HG02571 (cell line): ENCODE data around the gene PNPLA2.

ENCODE experiments used
- ATAC-seq: cut with Tn5 transposase; IDR thresholded peaks from one replicate; pipeline ENCODE4 v1.9.1; 2021; ENCODE audit warnings: mild to moderate bottlenecking, moderate library complexity; ENCODE audit not compliant: unreplicated experiment

PNPLA2 gene

DNA sequence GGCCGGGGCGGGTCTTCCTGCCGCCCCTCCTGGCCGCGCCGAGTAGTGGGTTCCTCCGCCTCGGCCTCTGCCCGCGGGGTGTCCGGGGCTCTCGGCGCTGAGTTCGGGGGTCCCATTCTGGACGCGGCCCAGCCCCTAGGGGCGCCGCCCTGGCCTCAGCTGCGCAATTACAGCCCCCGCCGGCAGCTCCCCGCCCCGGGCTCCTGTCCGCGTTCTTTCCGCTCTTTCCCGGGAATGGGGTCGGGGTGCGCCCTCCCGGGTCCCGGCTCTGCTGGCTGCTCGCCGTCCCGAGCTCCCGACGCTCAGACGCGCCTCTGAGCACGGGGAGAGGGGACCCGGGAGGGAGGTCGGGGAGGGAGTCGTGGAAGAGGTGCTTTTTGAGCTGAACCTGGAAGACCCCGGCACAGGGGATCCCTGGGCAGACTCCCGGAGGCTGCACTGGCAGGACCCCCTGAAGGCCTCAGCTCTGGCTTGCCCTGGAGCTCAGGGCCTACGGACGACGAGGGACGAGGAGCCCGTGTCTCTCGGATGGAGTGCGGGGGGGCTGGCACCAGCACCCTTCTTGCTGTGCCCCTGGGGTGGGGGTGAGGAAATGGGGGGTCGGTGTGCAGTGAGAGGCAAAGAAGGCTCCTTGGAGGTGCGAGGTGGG, 24.5 kb downstream of the PNPLA2 start:
- peak; percentile 5 for ATAC-seq

DNA sequence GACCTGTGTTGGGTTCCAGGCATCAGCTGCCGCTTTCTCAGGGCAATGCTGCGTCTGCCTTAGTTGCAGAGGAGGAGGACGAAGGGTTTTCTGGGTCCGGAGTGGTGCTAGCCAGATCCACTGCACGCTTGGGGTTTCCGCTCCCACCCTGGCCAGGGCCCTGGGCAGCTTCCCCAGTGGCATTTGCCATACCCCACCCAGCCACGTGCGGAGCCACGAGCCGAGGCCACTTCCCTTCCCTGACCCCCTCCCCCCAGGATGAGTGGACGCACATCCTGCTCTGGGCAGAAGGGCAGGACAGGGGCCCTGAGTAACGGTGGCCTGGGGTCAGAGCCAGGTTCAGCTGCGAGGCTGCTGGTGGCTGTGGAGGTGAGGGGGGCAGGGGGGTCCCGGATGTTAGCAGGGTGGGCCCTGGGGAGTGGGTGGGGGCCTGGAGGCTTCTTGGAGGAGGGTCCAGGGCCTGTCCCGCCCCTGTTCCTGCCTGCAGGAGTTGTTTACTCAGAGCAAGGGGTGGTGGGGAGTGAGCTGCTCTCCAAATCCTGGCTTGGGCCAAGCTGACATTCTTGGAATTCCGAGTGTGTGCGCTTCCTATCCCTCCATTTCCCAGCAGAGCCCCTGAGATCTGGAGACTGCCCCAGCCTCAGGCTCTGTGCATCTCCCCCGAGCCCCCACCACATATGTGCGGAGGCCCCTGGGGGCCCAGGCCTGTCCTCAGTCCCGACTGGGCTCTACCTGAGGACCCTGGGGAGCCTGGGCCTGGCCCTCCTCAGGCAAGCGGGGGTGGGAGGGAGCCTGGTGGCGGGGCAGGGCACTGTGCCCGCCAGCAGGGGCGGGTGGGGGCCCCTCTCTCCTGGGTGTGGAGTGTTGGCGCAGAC, 25.3 kb downstream of the PNPLA2 start:
- ATAC-seq = no peak

DNA sequence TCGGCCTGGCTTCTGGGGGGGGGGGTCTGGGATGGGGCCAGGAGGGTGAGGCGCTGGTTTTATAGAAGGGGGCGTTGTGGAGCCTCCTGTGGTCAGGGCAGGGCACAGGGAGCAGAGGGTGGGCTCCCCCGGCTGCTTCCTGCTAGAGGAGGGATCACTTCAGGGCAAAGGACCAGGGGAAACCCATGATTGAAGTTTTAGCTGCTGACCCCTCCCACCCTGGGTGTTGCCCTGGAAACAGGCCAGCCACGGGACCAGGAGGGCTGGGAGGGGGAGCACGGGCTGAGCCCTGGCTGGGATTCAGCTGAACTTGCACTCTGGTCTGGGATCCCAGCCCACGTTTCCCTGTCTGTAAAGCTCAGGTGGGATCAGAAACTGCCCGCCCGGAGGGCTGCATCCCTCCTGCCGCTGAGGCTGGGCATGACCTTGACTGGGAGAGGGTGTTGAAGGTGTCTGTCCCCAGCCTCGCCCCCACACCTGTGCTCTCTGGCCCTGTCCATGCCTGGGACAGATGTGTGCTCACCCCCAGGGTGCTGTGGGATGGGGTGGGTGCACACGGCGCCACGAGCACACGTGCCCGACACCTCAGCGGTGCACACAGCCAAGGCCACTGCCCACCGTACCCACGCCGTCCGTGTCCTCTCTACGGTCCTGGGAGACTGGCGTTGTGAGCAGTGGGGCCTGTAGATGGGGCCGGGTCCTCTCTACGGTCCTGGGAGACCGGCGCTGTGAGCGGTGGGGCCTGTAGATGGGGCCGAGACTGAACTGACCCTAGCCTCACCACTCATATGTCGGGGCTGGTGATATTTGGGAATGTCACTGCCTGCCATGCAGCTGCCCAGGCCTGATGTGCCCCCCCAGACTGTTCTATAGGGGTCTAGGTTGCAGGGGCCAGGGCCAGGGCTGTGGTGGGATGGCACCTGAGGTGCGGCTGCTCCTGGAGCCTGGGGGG, 26.3 kb downstream of the PNPLA2 start:
- no peak for ATAC-seq

DNA sequence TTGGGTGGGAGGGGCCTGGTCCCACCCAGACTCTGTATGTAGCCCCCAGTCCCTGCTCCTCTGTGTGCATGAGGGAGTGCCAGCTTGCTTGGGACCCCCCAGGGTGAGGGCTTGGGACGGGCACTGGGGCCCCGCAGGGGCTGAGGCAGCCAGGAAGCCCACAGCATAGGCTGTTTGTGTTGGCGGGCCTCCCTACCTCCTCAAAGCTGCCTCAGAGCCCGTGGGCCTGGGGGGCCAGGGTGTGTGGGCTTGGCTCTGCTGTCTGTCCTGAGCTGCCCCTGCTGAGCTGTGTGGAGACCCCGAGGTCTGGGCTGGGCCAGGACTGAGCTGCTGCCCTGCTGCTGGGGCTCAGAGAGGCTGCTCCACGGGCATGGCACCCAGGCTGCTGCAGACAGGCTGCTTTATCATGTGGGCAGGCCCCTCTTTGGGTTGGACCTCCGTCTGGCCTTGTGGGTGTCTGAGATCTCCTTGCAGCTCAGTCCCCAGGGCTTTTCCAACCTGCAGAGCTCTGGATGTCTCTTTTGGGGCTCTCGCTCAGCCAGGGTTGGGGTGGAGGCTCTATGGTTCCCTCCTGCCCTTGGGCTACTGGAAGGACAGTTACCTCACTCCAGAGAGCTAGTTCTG, 27.3 kb downstream of the PNPLA2 start:
- no peak for ATAC-seq

DNA sequence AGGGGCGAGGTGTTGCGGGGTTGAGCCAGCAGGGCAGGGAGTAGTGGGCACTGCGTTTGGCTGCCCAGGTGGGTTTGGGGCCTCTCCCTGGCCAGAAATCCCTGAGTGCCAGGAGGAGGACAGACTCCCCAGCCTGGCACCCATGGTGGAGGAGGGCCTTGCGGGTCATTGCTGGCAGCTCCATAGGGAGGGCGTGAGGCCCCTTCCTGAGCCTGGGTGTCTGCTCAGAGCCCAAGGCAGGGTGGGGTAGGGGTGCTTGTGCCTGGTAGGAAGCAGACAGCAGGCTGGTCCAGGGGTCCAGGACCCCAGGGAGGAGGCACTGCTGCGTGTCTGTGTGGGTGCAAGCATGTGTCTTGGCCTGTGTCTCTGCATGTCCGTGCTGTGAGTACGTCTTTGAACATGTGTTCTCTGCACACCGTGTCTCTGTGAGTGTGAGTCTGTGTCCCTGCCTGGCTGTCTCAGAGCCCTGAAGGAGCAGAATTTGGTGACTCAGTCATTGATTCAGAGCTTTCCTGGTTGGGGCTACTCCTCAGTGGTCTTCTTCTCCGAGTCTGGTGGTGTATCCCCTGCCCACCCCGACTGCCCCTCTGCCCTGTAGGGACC, 27.9 kb downstream of the PNPLA2 start:
- no peak for ATAC-seq

DNA sequence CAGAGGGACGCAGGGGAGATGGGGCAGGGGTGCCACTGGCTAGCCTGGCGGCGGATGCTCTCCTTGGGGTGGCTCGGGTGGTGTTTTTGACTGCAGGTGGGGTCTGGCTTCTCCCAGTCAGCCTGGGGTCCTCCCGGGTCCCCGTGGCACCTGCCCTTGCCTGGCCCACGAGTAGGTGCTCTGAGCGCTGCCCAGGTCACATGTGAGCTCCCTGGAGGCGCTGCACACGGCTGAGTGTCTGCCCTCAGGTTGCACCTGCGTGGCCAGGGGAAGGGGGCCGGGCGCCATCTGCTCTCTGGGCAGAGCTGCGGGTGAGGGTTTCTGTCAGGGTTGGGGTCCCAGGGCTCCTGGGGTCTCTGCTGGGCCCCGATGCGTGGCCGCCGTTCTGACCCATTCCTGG, 29.2 kb downstream of the PNPLA2 start:
- ATAC-seq = no peak

DNA sequence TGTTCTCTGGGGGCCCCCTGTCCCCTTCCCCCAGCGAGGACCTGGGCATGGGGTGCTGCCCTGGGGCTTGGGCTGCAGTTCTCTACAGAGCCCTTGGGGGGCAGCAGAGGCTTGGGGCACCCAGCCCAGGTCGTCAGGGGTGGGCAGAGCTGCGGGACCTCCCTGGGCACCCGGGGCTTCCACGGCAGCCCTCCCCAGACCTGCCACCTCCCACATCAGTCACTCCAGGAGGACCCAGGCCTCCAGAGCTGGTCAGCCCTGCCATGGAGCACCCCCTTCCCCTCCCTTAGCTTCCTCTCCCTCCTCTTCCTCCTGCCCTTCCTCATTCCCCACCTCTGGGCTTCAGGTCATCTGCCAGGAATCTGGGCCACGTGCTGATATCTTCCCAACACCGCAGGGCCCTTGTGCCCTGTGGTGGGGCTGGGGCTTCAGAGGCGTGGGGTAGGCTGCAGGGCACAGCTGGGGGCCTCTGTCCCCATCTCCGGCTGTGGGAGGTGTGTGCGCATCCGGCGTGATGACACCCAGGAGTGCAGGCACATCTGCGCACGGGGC, 29.7 kb downstream of the PNPLA2 start:
- ATAC-seq = no peak

DNA sequence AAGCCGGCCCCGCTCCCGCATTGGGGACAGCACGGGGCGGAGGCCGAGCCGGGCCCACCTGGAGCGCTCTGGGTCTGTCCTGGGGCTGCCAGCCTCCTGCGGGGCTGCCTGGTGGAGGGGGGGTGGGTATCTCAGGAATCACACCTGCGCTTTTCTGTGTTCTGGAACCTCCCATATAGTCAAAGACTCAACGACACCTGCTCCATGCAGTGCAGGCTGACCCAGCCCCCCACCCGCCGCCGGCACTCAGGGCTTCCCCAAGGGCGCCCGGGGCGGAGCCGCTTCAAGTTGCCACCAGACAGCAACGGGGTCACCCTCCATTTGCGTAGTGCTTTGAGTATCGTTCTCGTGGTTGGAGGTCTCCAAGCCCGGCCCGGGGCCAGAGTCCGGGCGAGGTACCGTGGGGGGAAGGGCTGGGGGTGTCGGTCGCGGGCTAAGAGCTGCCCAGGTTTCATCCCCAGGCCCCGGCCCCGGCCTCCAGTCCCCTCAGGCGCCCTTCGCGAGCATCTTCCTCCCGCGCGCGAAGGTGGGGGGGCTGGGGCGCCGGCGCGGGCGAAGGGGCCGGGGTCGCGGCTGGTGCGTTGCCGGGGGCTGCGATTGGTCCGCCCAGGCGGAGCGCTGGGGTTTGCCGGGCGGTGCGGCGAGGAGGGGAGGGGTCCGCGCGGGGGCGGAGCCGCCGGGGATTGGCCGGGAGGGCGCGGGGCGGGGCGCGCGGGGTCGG, 30.6 kb downstream of the PNPLA2 start:
- ATAC-seq = no peak

DNA sequence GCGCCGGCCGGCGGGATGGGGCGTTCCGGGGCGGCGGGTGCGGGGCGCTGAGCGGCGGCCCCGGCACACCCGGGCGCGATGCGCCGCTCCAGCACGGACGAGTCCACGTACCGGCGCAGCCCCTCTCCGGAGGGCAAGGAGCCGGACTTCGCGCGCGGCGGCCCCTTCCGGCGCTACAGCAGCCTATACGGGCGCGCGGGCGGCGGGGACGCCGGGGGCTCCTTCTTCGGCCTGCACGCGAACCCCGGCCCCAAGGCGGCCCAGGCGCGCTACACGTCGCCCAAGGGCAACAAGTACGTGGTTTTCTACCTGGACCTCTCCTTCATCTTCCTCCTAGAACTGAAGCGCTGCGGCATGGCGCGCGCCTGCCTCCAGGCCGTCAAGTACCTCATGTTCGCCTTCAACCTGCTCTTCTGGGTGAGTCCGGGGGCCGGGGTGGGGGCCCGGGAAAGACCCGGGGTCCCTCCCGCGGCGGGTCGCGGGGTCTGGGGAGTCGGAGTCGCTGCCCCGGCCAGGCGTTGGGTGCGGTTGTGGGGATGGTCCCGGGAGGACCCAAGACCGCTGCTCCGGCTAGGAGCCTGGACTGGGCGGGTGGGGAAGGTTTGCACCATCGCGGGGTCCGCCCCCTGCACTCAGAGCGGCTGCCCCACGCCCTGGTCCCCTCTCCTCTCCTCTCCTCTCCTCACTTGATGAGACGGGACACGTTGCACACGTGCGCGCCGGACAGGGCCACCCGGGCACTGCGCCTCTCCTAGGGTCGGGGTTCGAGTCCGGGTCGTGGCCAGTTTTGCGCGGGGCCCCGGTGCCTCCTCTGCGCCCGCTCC, 31.4 kb downstream of the PNPLA2 start:
- ATAC-seq = no peak

DNA sequence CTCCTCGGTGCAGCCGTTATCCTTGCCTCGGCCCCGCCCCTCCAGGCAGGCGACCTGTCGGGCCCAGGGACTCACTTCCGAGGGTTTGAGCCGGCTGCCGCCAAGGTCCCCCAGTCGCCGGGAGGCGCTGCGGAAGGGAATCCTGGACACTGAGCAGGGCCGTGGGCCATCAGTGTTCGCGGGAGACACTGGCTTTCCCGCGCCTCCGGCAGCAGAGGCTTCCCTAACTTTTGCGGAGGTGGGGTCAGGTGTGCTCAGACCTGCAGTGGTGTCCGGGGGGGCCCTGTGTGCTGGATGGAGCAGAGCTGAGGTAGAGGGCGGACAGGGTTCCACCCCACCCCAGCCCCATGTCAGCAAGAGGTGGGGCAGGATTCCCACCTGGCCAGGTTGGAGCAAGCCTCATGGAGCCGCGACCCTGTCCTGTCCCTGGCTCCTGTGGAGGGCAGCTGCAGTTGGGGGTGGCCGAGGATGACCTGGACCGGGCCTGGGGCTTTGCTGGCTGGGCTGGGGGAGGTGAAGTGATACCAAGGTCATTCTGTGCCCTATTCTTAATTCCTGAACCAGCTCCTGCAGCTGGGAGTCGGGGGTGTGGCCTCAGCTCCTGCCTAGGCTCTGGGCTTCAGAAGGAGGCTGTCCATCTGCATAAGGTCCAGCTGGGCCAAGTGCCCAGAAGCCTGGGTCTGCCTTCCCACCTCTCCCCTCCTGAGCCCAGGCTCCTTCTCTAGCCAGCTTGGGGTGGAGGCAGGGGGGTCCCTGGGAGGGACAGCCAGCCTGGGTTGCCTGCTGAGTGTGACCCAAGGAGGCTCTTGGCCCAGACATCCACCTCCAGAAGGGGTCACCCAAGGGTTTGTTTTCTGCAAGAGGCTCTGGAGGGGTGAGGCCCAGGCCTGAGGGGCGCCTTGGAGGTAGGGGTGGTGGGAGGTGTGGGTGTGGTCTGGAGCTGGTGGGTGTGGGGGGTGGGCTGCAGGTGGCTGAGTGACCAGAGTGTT, 32.4 kb downstream of the PNPLA2 start:
- ATAC-seq = no peak

DNA sequence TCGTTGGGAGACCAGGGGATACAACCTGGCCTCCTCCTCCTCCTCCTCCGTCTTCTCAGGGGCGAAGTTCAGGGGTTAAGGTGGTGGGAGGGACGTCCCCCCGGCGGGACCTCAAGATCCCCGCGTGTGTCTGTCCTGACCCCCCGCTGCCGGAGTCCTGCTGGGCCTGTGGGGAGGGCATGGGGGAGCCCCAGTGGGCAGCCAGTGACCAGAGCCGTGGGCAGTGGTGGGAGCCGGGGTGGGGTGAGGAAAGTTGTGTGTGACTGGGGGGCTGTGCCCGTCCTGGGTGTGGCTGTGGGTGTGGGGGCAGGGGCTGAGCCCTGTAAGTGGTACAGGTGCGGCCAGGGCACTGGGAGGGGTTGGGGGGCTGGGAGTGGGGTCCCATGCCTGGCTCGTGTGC, 34.0 kb downstream of the PNPLA2 start:
- no peak for ATAC-seq

DNA sequence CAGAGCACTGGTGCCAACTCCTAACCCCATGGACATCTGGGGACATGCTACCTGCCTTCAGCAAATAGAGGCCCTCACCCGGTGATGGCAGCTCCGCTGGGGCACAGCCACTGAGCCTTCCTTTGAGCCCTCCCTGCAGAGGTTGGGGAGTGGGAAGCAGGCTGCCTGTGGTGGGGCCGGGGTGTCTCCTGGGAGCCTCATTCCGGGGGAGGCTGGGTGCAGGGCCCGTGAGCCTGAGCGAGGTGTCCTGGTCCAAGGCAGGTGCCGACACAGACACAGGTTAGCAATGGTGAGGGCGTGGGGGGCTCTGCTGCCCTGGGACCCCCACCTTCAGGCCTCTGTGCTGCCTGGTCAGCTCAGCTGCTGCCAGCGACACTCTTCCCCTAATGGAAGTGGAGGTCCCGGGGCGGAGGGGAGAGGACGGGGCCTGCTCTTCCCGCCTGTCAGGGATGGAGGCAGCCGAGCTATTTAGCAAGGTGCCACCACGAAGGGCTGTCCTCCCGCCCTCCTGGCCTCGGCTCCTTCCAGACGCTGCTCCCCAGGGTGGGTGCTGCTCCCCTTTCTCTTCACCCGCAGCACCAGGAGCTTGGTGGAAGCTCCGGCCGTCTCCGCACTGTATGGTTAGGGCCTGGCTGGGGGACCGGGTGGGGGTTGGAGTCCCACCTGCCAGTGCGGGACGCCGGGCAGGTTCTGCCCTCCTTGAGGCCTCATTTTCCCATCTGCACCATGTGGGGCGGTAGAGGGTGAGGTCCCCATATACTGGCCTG, 35.2 kb downstream of the PNPLA2 start:
- ATAC-seq = no peak

DNA sequence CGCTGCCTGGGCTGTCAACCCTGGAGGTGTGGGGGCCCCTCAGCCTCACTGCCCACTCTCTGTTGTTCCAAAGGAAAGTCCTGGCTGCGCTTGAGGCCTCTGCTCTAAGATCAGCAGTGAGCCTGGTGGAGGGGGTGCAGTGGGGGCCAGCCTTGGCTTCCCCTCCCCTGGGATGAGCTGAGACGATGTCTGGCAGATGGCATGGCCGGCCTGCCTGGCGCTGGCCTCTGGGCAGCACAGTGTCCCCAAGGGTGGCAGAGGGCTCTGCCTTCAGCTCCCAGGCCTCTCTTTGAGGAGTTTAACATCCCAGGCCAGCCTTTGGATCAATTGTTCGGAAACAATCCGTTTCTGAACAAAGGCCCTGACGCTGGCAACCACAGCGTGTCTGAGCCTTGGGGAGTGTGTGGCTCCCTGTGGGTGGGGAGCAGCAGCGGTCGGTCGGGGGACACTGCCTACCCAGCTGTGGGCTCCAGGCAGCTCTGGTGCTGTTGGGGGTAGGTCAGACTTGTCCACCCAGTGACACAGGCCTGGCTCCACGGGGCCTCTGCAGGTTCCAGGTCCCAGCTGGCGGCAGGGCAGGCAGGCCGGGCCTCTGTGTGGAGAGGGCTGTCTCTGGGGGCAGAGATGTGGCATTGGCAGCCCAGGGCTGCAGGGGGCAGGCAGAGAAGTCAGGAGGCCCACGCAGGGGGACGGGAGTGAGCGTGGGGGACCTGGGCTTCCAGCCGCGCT, 36.1 kb downstream of the PNPLA2 start:
- ATAC-seq = no peak

DNA sequence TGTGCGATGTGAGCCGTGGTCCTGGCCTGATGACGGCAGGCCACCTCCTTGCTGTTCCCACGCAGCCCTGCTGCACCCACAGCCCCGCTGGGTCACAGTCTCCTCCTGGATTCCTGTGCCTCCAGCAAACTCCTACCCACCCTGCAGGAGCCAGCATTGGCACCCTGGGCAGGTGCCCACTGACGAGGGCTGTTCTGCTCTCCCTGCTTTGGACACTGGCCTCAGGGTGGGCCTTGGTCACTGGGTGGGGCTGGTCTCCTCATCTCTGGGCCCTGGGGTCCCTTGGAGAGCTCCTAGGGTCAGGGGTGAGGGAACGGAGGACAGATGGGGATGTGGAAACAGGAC, 36.6 kb downstream of the PNPLA2 start:
- no peak for ATAC-seq

DNA sequence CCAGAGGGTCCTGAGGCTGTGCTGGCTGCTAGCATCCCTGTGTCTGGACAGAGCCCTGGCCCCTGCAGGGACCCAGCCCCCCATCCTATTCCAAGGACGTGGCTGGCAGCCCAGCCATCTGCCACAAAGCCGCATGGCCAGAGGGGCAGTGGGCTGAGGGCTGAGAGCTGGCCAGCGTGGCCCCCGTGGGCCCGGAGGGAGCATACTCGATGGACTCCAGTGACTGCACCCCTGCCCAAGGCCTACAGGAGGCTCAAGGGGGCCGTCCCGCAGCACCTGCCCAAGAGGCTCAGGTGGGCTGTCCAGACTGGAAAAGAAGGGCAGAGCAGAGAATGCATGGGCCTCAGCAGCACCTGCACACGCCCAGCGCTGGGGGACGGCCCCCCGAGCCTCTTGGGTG, 37.1 kb downstream of the PNPLA2 start:
- no peak for ATAC-seq

DNA sequence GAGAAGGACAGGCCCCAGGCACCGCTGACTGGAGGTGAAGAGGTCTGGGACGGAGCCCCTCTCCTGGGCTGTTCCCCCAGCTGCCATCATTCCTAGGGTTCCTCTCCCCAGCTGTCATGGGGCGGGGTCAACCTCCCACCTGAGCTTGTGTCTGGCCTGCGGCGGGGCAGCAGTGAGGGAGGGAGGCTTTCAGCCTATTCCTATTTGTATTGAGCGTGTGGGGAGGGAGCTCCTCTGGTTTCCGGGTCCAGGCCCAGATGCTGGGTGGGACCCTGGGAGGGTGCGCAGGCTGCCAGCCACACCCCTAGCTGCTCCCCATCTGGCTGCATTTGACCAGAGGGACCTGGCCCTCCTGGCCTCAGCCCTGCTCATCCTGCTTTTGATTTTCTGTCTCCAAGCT, 37.7 kb downstream of the PNPLA2 start:
- no peak for ATAC-seq
